PFSK-1 (cell line): ENCODE results near the gene LEMD2.

Source experiments
- FOXP2 ChIP-seq: optimal IDR thresholded peaks from 2 replicates; pipeline ENCODE3; 2011; ENCODE audit warnings: borderline replicate concordance, control low read depth, inconsistent platforms; ENCODE audit not compliant: insufficient read depth; ENCODE audit errors: extremely low read length, extremely low read depth
- POLR2AphosphoS5 ChIP-seq: IDR thresholded peaks from 2 replicates; pipeline ENCODE4 v1.6.1; 2012; ENCODE audit warnings: low read depth, mild to moderate bottlenecking, control low read depth, low read length, moderate library complexity
- SIN3A ChIP-seq: IDR thresholded peaks from 2 replicates; pipeline ENCODE4 v1.6.1; 2012; ENCODE audit warnings: mild to moderate bottlenecking, low read length, moderate library complexity, borderline replicate concordance; ENCODE audit not compliant: insufficient read depth
- TAF1 ChIP-seq: IDR thresholded peaks from 2 replicates; pipeline ENCODE4 v1.6.1; 2012; ENCODE audit warnings: low read length, control low read depth, borderline replicate concordance; ENCODE audit not compliant: insufficient read depth
- TF ChIP-seq, protein P1 (sequence below), 2 experiments: IDR thresholded peaks; 2 replicates each; pipeline versions ENCODE4 v1.6.1 to v1.8.0; 2011 to 2012; ENCODE audit warnings: low read depth in 2 of 2, low read length in 2 of 2, control low read depth in 1 of 2, inconsistent platforms in 1 of 2, mild to moderate bottlenecking in 1 of 2, moderate library complexity in 1 of 2; ENCODE audit not compliant: insufficient read depth in 1 of 2

LEMD2 gene

DNA sequence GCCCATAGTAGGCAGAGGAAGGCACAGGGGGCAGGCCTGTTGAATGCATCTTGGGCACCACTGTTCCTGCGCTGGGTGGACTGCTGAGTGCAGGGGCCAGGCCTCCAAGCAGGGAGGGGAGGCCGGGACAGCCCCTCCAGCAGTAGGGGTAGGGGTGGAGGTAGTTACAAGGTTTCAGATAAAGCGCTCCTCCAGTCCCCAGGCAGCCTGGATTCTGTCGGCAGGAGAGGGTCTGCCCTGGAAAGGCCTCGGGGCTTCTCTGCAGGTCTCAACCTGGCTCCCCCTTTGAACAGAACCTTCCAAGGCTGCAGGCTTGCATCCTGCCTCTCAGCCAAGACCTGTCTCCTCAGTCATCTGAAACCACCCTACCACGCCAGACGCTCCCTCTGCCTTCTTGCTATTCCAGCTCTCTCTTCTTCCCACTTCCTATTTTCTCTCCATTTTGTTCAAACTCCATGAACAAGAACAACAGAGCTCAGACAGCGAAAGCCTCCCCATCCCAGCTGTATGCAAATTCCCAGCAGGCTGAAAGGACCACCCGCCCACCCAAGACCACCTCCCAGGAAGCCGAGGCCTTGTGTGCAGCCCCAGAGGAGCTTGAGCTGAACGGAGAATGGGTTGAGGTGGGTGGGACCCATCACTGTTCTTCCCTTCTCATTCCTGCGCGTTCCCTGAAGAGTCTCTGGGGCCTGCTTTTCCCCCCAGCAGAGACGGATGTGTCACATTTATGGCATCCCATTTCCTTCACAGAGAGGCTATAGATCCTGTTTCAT lies 13.4 kb upstream of the LEMD2 start:
- TF ChIP-seq, protein P1, sequence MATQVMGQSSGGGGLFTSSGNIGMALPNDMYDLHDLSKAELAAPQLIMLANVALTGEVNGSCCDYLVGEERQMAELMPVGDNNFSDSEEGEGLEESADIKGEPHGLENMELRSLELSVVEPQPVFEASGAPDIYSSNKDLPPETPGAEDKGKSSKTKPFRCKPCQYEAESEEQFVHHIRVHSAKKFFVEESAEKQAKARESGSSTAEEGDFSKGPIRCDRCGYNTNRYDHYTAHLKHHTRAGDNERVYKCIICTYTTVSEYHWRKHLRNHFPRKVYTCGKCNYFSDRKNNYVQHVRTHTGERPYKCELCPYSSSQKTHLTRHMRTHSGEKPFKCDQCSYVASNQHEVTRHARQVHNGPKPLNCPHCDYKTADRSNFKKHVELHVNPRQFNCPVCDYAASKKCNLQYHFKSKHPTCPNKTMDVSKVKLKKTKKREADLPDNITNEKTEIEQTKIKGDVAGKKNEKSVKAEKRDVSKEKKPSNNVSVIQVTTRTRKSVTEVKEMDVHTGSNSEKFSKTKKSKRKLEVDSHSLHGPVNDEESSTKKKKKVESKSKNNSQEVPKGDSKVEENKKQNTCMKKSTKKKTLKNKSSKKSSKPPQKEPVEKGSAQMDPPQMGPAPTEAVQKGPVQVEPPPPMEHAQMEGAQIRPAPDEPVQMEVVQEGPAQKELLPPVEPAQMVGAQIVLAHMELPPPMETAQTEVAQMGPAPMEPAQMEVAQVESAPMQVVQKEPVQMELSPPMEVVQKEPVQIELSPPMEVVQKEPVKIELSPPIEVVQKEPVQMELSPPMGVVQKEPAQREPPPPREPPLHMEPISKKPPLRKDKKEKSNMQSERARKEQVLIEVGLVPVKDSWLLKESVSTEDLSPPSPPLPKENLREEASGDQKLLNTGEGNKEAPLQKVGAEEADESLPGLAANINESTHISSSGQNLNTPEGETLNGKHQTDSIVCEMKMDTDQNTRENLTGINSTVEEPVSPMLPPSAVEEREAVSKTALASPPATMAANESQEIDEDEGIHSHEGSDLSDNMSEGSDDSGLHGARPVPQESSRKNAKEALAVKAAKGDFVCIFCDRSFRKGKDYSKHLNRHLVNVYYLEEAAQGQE (IDR thresholded peaks at IDR 0.05; ENCODE audit: insufficient read depth in 1 of 2, low read depth in 2 of 2, low read length in 2 of 2), result no peak
- TF ChIP-seq POLR2AphosphoS5, result no peak
- TF ChIP-seq SIN3A, result no peak

DNA sequence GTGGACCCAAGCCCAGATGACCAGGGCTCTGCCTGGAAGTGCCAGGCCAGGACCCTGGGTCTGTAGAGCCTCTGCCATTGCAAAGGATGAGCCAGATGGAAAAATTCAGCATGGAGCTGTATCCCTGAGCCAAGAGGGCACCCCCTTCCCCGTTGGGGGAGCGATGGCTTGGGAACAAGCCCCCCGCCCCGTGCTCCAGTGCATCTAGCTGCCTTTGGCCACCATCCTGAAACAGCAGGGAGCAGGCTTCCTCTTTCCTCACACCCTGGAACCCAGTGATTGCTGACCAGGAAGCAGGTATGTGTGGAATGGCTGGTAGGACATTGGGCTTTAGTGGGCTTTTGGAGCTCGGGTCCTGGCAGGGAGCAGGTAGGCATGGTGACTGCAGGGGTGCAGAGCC lies 12.7 kb upstream of the LEMD2 start:
- TF ChIP-seq POLR2AphosphoS5, result no peak
- no peak for TF ChIP-seq TAF1
- no peak for TF ChIP-seq SIN3A
- TF ChIP-seq, protein P1 (IDR thresholded peaks at IDR 0.05; ENCODE audit: insufficient read depth in 1 of 2, low read depth in 2 of 2, low read length in 2 of 2), result no peak
- no peak for TF ChIP-seq FOXP2

DNA sequence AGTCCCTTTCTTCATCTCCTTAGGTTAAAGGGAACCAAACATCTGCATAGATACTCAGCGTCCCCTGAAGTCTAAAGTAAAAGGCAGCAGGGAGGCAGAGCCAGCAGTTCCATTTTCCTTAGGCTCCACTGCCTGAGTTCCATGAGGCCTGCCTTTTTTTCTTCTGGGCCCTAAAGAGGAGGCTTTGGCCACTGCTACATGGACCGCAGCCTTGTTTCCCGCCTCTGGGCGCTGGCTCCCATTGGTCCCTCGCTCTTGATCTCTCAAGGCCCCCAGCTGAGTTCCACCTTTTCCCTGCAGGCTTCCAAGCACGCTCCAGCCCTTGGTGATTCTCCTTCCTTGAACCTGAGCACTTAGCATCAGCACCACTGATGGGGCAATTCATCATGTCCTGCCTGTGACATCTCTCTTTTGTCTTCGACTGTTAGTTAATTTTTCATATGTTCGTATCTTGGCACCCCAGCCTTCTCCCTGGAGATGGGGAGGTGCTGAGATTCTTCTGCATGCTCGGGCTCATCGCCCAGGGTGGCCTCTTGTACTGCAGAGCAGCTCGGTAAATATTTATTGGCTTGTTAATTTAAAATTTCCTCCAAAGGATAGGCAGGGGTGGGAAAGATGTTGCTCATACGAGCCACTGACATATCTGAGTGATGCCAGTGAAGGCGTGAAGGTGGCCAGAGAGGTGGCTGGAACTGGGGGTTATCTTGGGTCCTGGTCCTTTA lies 11.5 kb upstream of the LEMD2 start:
- TF ChIP-seq, protein P1 (IDR thresholded peaks at IDR 0.05; ENCODE audit: insufficient read depth in 1 of 2, low read depth in 2 of 2, low read length in 2 of 2), result no peak
- no peak for TF ChIP-seq FOXP2
- TF ChIP-seq SIN3A, result no peak
- no peak for TF ChIP-seq POLR2AphosphoS5
- TF ChIP-seq TAF1, result no peak

DNA sequence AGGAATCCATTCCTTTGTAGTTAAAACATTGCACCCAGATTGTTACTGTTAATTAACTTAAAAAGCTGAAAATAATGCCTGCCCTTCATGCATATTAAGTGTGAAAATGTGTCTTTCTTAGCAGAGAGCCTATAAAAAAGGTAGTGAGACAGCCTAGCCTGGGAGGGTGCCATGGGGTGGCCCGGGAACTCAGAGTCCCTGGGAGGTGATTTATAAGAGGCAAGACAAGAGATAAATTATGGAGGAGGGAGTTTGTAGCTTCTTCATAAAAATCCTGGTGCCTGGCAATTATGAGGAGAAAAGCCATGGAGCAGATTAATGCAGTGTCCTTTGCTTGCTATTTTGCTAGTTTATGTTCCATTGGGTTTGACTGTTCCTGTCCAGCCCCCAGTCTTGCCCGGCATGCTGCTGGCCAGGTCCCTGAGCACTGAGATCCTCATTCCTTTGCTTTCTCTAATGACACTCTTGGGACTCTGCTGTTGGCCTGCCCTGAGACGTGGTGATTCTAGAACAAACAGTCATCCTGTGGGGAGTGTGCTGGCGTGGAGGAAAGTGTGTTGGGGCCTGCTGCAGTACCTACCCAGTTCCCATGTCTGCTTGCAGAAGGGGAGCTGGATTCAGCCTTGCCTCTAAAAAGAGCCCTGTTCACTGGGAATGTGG lies 10.7 kb upstream of the LEMD2 start:
- no peak for TF ChIP-seq POLR2AphosphoS5
- no peak for TF ChIP-seq TAF1
- no peak for TF ChIP-seq SIN3A

DNA sequence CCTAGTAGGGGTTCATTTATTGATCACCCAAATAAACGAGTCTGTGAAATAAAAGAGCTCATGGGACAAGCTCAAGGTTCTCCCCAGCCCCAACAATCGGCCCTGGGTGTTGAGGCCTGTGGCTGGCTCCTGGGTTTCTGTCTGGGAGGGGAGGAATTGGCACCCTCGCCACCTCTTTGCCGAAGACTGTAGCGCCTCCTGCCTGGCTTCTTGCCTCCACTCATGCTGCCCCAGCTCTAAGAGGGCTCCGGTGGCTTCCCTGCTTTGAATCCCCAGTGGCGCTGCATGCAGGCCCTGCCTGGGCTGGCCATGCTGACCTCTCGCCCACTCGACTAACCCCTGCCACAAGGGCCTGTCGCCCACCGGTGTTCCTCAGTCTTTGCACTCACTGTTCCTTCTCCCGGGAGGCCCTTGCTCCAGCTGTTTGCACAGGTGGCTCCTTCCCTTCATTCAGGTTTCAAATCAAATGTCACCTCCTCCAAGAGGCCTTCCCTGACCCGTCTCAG lies 9.5 kb upstream of the LEMD2 start:
- TF ChIP-seq SIN3A (no peak), POLR2AphosphoS5 (no peak), FOXP2 (no peak), TAF1 (no peak)
- TF ChIP-seq, protein P1 (IDR thresholded peaks at IDR 0.05; ENCODE audit: insufficient read depth in 1 of 2, low read depth in 2 of 2, low read length in 2 of 2), result no peak
